Activated T-cell treated with anti-CD3 and anti-CD28 coated beads, Interleukin-2, amount 50 U/mL, for 48 hours (primary cell): ENCODE data around the gene P4HB.

Source experiments
- DNase-seq, 2 experiments: peaks; one replicate each; pipeline ENCODE4 v3.0.0-alpha.2; 2020

Gene P4HB

GRCh38 chr17:81825841-81826466 is 34.4 kb downstream of the P4HB start:
- DNase-seq = no peak

- DNase-seq = no peak
These were observed 35.7 kb downstream of the P4HB start for GRCh38 chr17:81824595-81824994.

GRCh38 chr17:81823820-81824550 is 36.4 kb downstream of the P4HB start:
- DNase-seq = no peak

- DNase-seq = no peak
These were observed 37.1 kb downstream of the P4HB start for GRCh38 chr17:81822996-81823819.

GRCh38 chr17:81822312-81822637 is 38.1 kb downstream of the P4HB start:
- no peak for DNase-seq

- DNase-seq = peak; percentile 47 to 50
These were observed 38.6 kb downstream of the P4HB start for GRCh38 chr17:81821603-81822311.

- no peak for DNase-seq
These were observed 39.2 kb downstream of the P4HB start for GRCh38 chr17:81821147-81821546.

GRCh38 chr17:81819708-81820107 is 40.6 kb downstream of the P4HB start:
- no peak for DNase-seq

GRCh38 chr17:81817758-81818147 is 42.6 kb downstream of the P4HB start:
- no peak for DNase-seq

GRCh38 chr17:81815646-81815986 is 44.7 kb downstream of the P4HB start:
- no peak for DNase-seq

- DNase-seq = no peak
These were observed 45.3 kb downstream of the P4HB start for GRCh38 chr17:81814748-81815645.

GRCh38 chr17:81813861-81814683 is 46.3 kb downstream of the P4HB start:
- DNase-seq = no peak

- no peak for DNase-seq
These were observed 47.0 kb downstream of the P4HB start for GRCh38 chr17:81813371-81813684.

GRCh38 chr17:81812571-81813370 is 47.6 kb downstream of the P4HB start:
- no peak for DNase-seq

GRCh38 chr17:81811705-81812570 is 48.4 kb downstream of the P4HB start:
- DNase-seq = no peak

GRCh38 chr17:81810892-81811704 is 49.2 kb downstream of the P4HB start:
- no peak for DNase-seq

- no peak for DNase-seq
These were observed 49.9 kb downstream of the P4HB start for GRCh38 chr17:81810476-81810875.

- no peak for DNase-seq
These were observed 50.8 kb downstream of the P4HB start for GRCh38 chr17:81809556-81809998.
